H9 (cell line): Measurements from ENCODE around the gene KIFC3. TPM values are rescaled to one million over a fixed set of nuclear protein-coding genes. Genes with fewer than 3 reads are reported as not detected.
A peak's percentile ranks its signal among the peaks of the same experiment; 100 is the strongest.
"Not testable (repeated sequence)": the region's sequence is repeated elsewhere in the genome, so short reads cannot be mapped to it uniquely, and the experiment has no call there.

Experiments
- DNase-seq: peaks from one replicate; pipeline ENCODE4 v3.0.0-alpha.2; 2017
- H2AFZ ChIP-seq: one replicate; pipeline ENCODE4 v1.6.1; 2013; ENCODE audit warnings: mild to moderate bottlenecking, low read length, control low read depth, moderate library complexity
- H2AK5ac ChIP-seq: 2 replicates; pipeline ENCODE4 v1.6.1; 2013; ENCODE audit warnings: low read length, control low read depth, mixed read lengths; ENCODE audit not compliant: insufficient read length
- H2BK120ac ChIP-seq: one replicate; pipeline ENCODE4 v1.6.1; 2013; ENCODE audit warnings: low read depth, mild to moderate bottlenecking, low read length, control low read depth, inconsistent platforms; ENCODE audit not compliant: poor library complexity, severe bottlenecking
- H2BK12ac ChIP-seq: 2 replicates; pipeline ENCODE4 v1.6.1; 2013; ENCODE audit warnings: low read length, control low read depth, mixed read lengths, low read depth; ENCODE audit not compliant: insufficient read length
- H2BK15ac ChIP-seq: 2 replicates; pipeline ENCODE4 v1.6.1; 2013; ENCODE audit warnings: low read depth, low read length, control low read depth
- H2BK20ac ChIP-seq: one replicate; pipeline ENCODE4 v1.6.1; 2013; ENCODE audit warnings: low read depth, mild to moderate bottlenecking, low read length, control low read depth, inconsistent platforms; ENCODE audit not compliant: poor library complexity, severe bottlenecking
- H2BK5ac ChIP-seq: 2 replicates; pipeline ENCODE4 v1.6.1; 2013; ENCODE audit warnings: low read length, control low read depth, mixed read lengths; ENCODE audit not compliant: insufficient read length
- H3K14ac ChIP-seq: 2 replicates; pipeline ENCODE4 v1.6.1; 2013; ENCODE audit warnings: low read length, control low read depth; ENCODE audit not compliant: insufficient read depth
- H3K18ac ChIP-seq: 2 replicates; pipeline ENCODE4 v1.6.1; 2013; ENCODE audit warnings: low read depth, mild to moderate bottlenecking, mixed read lengths, low read length, control low read depth; ENCODE audit not compliant: insufficient read length
- H3K23ac ChIP-seq: 2 replicates; pipeline ENCODE4 v1.6.1; 2013; ENCODE audit warnings: low read length, control low read depth, mixed read lengths, low read depth; ENCODE audit not compliant: insufficient read length
- H3K23me2 ChIP-seq: 2 replicates; pipeline ENCODE4 v1.6.1; 2013; ENCODE audit warnings: low read depth, mild to moderate bottlenecking, mixed read lengths, low read length, control low read depth; ENCODE audit not compliant: insufficient read length, poor library complexity, severe bottlenecking
- H3K27ac ChIP-seq: 2 replicates; pipeline ENCODE4 v1.5.1; 2013; ENCODE audit warnings: low read length, control low read depth, mixed read lengths, low read depth; ENCODE audit not compliant: insufficient read length
- H3K27me3 ChIP-seq: 2 replicates; pipeline ENCODE4 v1.6.1; 2013; ENCODE audit warnings: low read length, control low read depth, inconsistent platforms; ENCODE audit not compliant: insufficient read depth
- H3K4ac ChIP-seq: 2 replicates; pipeline ENCODE4 v1.6.1; 2013; ENCODE audit warnings: low read depth, mild to moderate bottlenecking, control low read depth, inconsistent platforms, low read length, moderate library complexity
- H3K4me1 ChIP-seq: 2 replicates; pipeline ENCODE4 v1.6.1; 2013; ENCODE audit warnings: low read length, control low read depth, inconsistent platforms; ENCODE audit not compliant: insufficient read depth
- H3K4me2 ChIP-seq: 2 replicates; pipeline ENCODE4 v1.6.1; 2013; ENCODE audit warnings: low read length, control low read depth, mixed read lengths; ENCODE audit not compliant: insufficient read length, insufficient read depth
- H3K56ac ChIP-seq: 2 replicates; pipeline ENCODE4 v1.6.1; 2013; ENCODE audit warnings: low read depth, mild to moderate bottlenecking, mixed read lengths, low read length, control low read depth; ENCODE audit not compliant: insufficient read length
- H3K79me1 ChIP-seq: 2 replicates; pipeline ENCODE4 v1.6.1; 2013; ENCODE audit warnings: low read depth, mild to moderate bottlenecking, moderate library complexity, low read length, control low read depth, inconsistent platforms; ENCODE audit not compliant: insufficient read depth, poor library complexity, severe bottlenecking
- H3K79me2 ChIP-seq: 2 replicates; pipeline ENCODE4 v1.6.1; 2013; ENCODE audit warnings: low read length, control low read depth, inconsistent platforms; ENCODE audit not compliant: insufficient read depth
- H3K9ac ChIP-seq: 2 replicates; pipeline ENCODE4 v1.6.1; 2013; ENCODE audit warnings: low read length, control low read depth, mixed read lengths; ENCODE audit not compliant: insufficient read length; ENCODE audit errors: extremely low read depth
- H3K9me3 ChIP-seq: one replicate; pipeline ENCODE4 v1.6.1; 2013; ENCODE audit warnings: low read depth, low read length, inconsistent platforms; ENCODE audit not compliant: control insufficient read depth
- H3T11ph ChIP-seq: one replicate; pipeline ENCODE4 v1.6.1; 2013; ENCODE audit warnings: mild to moderate bottlenecking, low read length, control low read depth, inconsistent platforms
- H4K20me1 ChIP-seq: one replicate; pipeline ENCODE4 v1.6.1; 2013; ENCODE audit not compliant: control insufficient read depth, insufficient read length, insufficient read depth
- H4K5ac ChIP-seq: 2 replicates; pipeline ENCODE4 v1.6.1; 2013; ENCODE audit warnings: low read depth, mild to moderate bottlenecking, mixed read lengths, low read length, control low read depth; ENCODE audit not compliant: insufficient read length
- H4K8ac ChIP-seq: replicated peaks from 2 replicates; pipeline ENCODE4 v1.6.1; 2013; ENCODE audit warnings: low read length, control low read depth, mixed read lengths, low read depth; ENCODE audit not compliant: insufficient read length
- H4K91ac ChIP-seq: 2 replicates; pipeline ENCODE4 v1.6.1; 2013; ENCODE audit warnings: low read depth, mild to moderate bottlenecking, moderate library complexity, mixed read lengths, low read length, control low read depth; ENCODE audit not compliant: insufficient read length
- H3K27ac Mint-ChIP-seq, 3 experiments: 2 replicates in 2 of 3; 3 replicates in 1 of 3; pipeline ENCODE4 v1.8.0; 2020 to 2021; ENCODE audit warnings: mixed read lengths in 3 of 3, mild to moderate bottlenecking in 1 of 3, moderate library complexity in 1 of 3
- H3K27me3 Mint-ChIP-seq: 2 replicates; pipeline ENCODE4 v1.8.0; 2021; ENCODE audit warnings: low read depth, mild to moderate bottlenecking, moderate library complexity, mixed read lengths
- H3K36me3 Mint-ChIP-seq, 3 experiments: 2 replicates in 2 of 3; 3 replicates in 1 of 3; pipeline ENCODE4 v1.8.0; 2020 to 2021; ENCODE audit warnings: low read depth in 3 of 3, mixed read lengths in 3 of 3; ENCODE audit not compliant: insufficient read depth in 1 of 3
- H3K4me1 Mint-ChIP-seq, 2 experiments: 2 replicates each; pipeline ENCODE4 v1.8.0; 2020; ENCODE audit warnings: mixed read lengths in 2 of 2
- H3K4me3 Mint-ChIP-seq, 2 experiments: 2 replicates in 1 of 2; 3 replicates in 1 of 2; pipeline ENCODE4 v1.8.0; 2020 to 2021; ENCODE audit warnings: mild to moderate bottlenecking in 2 of 2, mixed read lengths in 2 of 2, moderate library complexity in 1 of 2
- H3K9me3 Mint-ChIP-seq, 2 experiments: 2 replicates in 1 of 2; 3 replicates in 1 of 2; pipeline ENCODE4 v1.8.0; 2020; ENCODE audit warnings: mild to moderate bottlenecking in 2 of 2, mixed read lengths in 2 of 2, moderate library complexity in 1 of 2
- CTCF ChIP-seq: fragments of 200-600 bp; sonication (generic); conservative IDR thresholded peaks from 3 replicates; pipeline ENCODE4 v1.8.0; 2021; ENCODE audit warnings: antibody characterized with exemption, mild to moderate bottlenecking
- WGBS: extraction: QIAGEN DNeasy Blood & Tissue Kit; methylation state at CpG from one replicate; pipeline ENCODE4 v1.1.7; 2013; ENCODE audit warnings: missing lambda C conversion rate, low lambda C conversion rate, mixed read lengths; ENCODE audit not compliant: insufficient read length; ENCODE audit errors: extremely low coverage; 5-methylcytosine and 5-hydroxymethylcytosine counted together
- total RNA-seq: library from RNA; stranded (reverse); gene quantifications from 2 replicates; pipeline ENCODE4 v1.2.1, GENCODE V29; 2021

KIFC3 gene
- total RNA-seq, 1 experiment from 2014 or later, result 5.0 TPM

GRCh38 chr16:57783116-57783515, 19.2 kb downstream of the KIFC3 start:
- Mint-ChIP-seq H3K4me1 (peaks cover 7 to 15% of the 10 kb centered on the region in 2 experiments), H3K36me3 (no peaks in the 10 kb centered on the region; a peak in 1 of 7 replicates), H3K9me3 (no peaks in the 10 kb centered on the region), H3K27ac (no peak overlapping the region), H3K4me3 (no peak overlapping the region), H3K27me3 (no peaks in the 10 kb centered on the region; the same call in 1 of the 2 replicates)
- H3K79me1 ChIP-seq, result no peaks in the 10 kb centered on the region
- no peak overlapping the region for H3K56ac ChIP-seq
- H4K20me1 ChIP-seq, result no peaks in the 10 kb centered on the region
- H3K9me3 ChIP-seq, result no peaks in the 10 kb centered on the region
- H3K23me2 ChIP-seq, result no peaks in the 10 kb centered on the region
- H3T11ph ChIP-seq, result no peak overlapping the region
- no peak overlapping the region for H3K14ac ChIP-seq
- no peak overlapping the region for H3K23ac ChIP-seq
- no peak overlapping the region for H3K18ac ChIP-seq
- H2BK20ac ChIP-seq, result no peak overlapping the region
- H3K27me3 ChIP-seq, result no peaks in the 10 kb centered on the region
- no CpG with 5 or more reads among the region's 4 CpGs for WGBS
- no peak overlapping the region for H4K5ac ChIP-seq
- H2BK15ac ChIP-seq, result no peak overlapping the region
- H2AK5ac ChIP-seq, result no peak overlapping the region
- H2BK5ac ChIP-seq, result no peak overlapping the region
- H3K9ac ChIP-seq, result no peak overlapping the region
- H3K79me2 ChIP-seq, result no peaks in the 10 kb centered on the region
- H3K4me2 ChIP-seq, result no peak overlapping the region
- no peak overlapping the region for H4K8ac ChIP-seq
- no peak overlapping the region for H2BK120ac ChIP-seq
- no peak overlapping the region for H2BK12ac ChIP-seq
- no peak for TF ChIP-seq CTCF
- H3K27ac ChIP-seq, result no peak overlapping the region
- no peak overlapping the region for H2AFZ ChIP-seq
- H3K4me1 ChIP-seq, result no peaks in the 10 kb centered on the region
- H3K4ac ChIP-seq, result no peak overlapping the region
- no peak for DNase-seq
- no peak overlapping the region for H4K91ac ChIP-seq

GRCh38 chr16:57782607-57783055, 19.7 kb downstream of the KIFC3 start:
- not testable (repeated sequence) for H3T11ph ChIP-seq, H3K27me3 Mint-ChIP-seq, H2BK15ac ChIP-seq, H3K9me3 ChIP-seq, H2BK20ac ChIP-seq, H3K27ac ChIP-seq, H3K9ac ChIP-seq, H2BK5ac ChIP-seq, H4K20me1 ChIP-seq, H3K56ac ChIP-seq, H3K4me3 Mint-ChIP-seq, H3K36me3 Mint-ChIP-seq, H3K23me2 ChIP-seq, H3K18ac ChIP-seq, H2AFZ ChIP-seq, DNase-seq, H3K9me3 Mint-ChIP-seq, H4K8ac ChIP-seq, H4K5ac ChIP-seq, H2BK12ac ChIP-seq, H2BK120ac ChIP-seq, H3K4ac ChIP-seq, H3K27me3 ChIP-seq, H3K14ac ChIP-seq, H3K79me2 ChIP-seq, H3K79me1 ChIP-seq, H3K4me1 ChIP-seq, H3K4me2 ChIP-seq, H2AK5ac ChIP-seq, H3K23ac ChIP-seq
- H4K91ac ChIP-seq, result peak overlapping the region; percentile 52
- WGBS, result no CpG with 5 or more reads among the region's 11 CpGs
- H3K4me1 Mint-ChIP-seq, result peaks cover 7 to 15% of the 10 kb centered on the region in 2 experiments
- H3K27ac Mint-ChIP-seq, result peak overlapping the region in 1 of 3 experiments; percentile 44; a peak in 3 of 7 replicates
